GM13977 (cell line): ENCODE data around the gene LIFR.
"Not testable (repeated sequence)": the region's sequence is repeated elsewhere in the genome, so short reads cannot be mapped to it uniquely, and the experiment has no call there.

Experiments
- DNase-seq: peaks from one replicate; pipeline ENCODE4 v3.0.0; 2012; ENCODE audit warnings: low spot score
- CTCF ChIP-seq: IDR thresholded peaks from 2 replicates; pipeline ENCODE4 v1.5.1; 2012; ENCODE audit warnings: mild to moderate bottlenecking, control low read depth; ENCODE audit not compliant: insufficient read depth; ENCODE audit errors: extremely low read depth, missing control alignments
- in situ Hi-C: fragments of 300-500 bp; cut with MboI; formaldehyde crosslinking; loops from one replicate; pipeline ENCODE4 v1.12.0; 2022; ENCODE audit warnings: low sequenced_read_pairs, low pct_unique_long_range_greater_than_20kb, mixed read lengths, inconsistent platforms; ENCODE audit not compliant: unreplicated experiment

Gene LIFR

GRCh38 chr5:38574009-38574408 lies 17.6 kb upstream of the LIFR start:
- in situ Hi-C loops: no loop called here
- DNase-seq: no peak
- TF ChIP-seq CTCF: no peak

- TF ChIP-seq CTCF: no peak
- in situ Hi-C loops: no loop called here
Observed at GRCh38 chr5:38573521-38573920, 17.1 kb upstream of the LIFR start.

GRCh38 chr5:38569180-38569579 lies 12.7 kb upstream of the LIFR start:
- in situ Hi-C loops: no loop called here
- no peak for TF ChIP-seq CTCF
- DNase-seq: no peak

More at GRCh38 chr5:38573521-38573920, 17.1 kb upstream of the LIFR start:
- DNase-seq: no peak

GRCh38 chr5:38567306-38567705 lies 10.9 kb upstream of the LIFR start:
- DNase-seq: not testable (repeated sequence)

GRCh38 chr5:38563624-38564023 lies 7.2 kb upstream of the LIFR start:
- in situ Hi-C loops: no loop called here
- DNase-seq: no peak
- TF ChIP-seq CTCF: no peak

More at GRCh38 chr5:38567306-38567705, 10.9 kb upstream of the LIFR start:
- in situ Hi-C loops: not testable (repeated sequence)

- DNase-seq: no peak
- no peak for TF ChIP-seq CTCF
- in situ Hi-C loops: no loop called here
Observed at GRCh38 chr5:38562444-38563210, 6.2 kb upstream of the LIFR start.

GRCh38 chr5:38559428-38559827 lies 3.0 kb upstream of the LIFR start:
- DNase-seq: no peak
- in situ Hi-C loops: no loop called here

More at GRCh38 chr5:38559428-38559827, 3.0 kb upstream of the LIFR start:
- TF ChIP-seq CTCF: no peak
